ENCODE results near the gene TMEM132D. TPM values are rescaled to one million over a fixed set of nuclear protein-coding genes. Genes with fewer than 3 reads are reported as not detected.

Gene TMEM132D
- total RNA-seq, 2 donors from 2014 or later: under 0.01 to 0.26 TPM

DNA sequence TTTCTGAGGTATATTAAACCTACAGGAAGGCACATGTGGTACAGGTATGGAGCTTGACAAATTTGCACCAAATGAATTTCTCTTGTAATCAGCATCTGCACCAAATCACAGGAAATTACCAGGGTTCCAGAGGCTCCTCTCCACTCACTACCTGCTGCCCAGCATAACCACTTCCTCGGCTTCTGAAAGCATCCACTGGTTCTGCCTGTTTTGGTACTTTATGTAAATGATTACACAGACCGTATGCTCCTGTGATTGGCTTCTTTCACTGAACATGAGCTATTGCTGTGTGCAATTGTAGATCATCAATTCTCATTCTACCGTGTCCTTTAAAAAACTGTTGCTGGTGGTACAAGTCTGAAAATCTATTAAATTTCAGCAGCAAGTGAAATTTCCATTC lies 522.1 kb downstream of the TMEM132D start:
- Histone ChIP-seq H3K27ac (no peak overlapping the region), H3K36me3 (replicated peaks in 1 of 2; ENCODE audit: insufficient read depth in 1 of 2, low read depth in 2 of 2) (no peaks in the 10 kb centered on the region), H3K4me3 (no peak overlapping the region), H3K27me3 (peaks cover 0 to 5% of the 10 kb centered on the region in 2 donors), H3K4me1 (no peaks in the 10 kb centered on the region), H3K9me3 (peaks cover 0 to 6% (median 0%) of the 10 kb centered on the region in 3 donors)
- TF ChIP-seq POLR2A (IDR thresholded peaks at IDR 0.05): no peak
- TF ChIP-seq, protein P1, sequence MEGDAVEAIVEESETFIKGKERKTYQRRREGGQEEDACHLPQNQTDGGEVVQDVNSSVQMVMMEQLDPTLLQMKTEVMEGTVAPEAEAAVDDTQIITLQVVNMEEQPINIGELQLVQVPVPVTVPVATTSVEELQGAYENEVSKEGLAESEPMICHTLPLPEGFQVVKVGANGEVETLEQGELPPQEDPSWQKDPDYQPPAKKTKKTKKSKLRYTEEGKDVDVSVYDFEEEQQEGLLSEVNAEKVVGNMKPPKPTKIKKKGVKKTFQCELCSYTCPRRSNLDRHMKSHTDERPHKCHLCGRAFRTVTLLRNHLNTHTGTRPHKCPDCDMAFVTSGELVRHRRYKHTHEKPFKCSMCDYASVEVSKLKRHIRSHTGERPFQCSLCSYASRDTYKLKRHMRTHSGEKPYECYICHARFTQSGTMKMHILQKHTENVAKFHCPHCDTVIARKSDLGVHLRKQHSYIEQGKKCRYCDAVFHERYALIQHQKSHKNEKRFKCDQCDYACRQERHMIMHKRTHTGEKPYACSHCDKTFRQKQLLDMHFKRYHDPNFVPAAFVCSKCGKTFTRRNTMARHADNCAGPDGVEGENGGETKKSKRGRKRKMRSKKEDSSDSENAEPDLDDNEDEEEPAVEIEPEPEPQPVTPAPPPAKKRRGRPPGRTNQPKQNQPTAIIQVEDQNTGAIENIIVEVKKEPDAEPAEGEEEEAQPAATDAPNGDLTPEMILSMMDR (IDR thresholded peaks at IDR 0.05): no peak
- intact Hi-C loops (cut with DNase I): no loop called here
- DNase-seq (no peak), ATAC-seq (no peak)
- WGBS, 2 donors: 11 to 13% methylated on average over 3 of the region's 3 CpGs

DNA sequence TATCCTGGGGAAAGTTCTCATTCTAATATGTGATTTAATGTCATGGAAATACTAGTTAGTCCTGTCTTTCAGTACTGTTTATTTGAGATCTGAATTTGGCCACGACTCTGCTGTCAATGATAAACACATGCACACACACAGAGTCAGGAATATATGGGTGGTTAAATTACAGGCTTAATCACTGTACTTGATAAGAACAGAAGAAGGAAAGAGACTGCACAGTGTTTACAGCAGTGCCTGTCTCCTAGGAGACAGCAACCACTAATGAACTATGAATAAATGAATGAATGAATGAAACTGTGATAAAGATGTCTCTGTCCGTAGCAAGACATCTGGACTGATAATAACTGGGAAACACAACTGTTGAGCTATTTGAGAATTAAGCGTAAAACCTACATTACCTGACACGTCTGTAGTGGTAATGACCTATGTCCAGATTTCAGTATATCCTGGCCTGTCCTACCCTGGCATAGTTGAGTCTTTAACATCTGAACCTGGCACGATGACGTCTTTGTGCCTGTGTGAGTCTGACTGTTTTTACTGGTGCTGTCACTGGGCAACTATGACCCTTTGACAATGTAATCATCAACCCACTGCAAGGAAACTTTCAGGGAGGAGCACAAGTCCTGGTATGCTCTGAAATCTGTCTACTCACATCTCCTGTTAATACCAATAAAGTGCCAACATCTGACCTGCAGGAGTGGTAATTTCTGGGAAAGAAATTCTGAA lies 524.6 kb downstream of the TMEM132D start:
- Histone ChIP-seq H3K9me3 (peaks cover 0 to 6% (median 0%) of the 10 kb centered on the region in 3 donors), H3K27ac (no peak overlapping the region), H3K27me3 (peaks cover 0 to 5% of the 10 kb centered on the region in 2 donors), H3K4me1 (no peaks in the 10 kb centered on the region), H3K36me3 (replicated peaks in 1 of 2; ENCODE audit: insufficient read depth in 1 of 2, low read depth in 2 of 2) (no peaks in the 10 kb centered on the region), H3K4me3 (no peak overlapping the region)
- WGBS, 2 donors: 42 to 50% methylated on average over 6 of the region's 6 CpGs
- no peak for DNase-seq
- no peak for TF ChIP-seq POLR2A (IDR thresholded peaks at IDR 0.05)
- TF ChIP-seq, protein P1 (IDR thresholded peaks at IDR 0.05): no peak
- intact Hi-C loops (cut with DNase I): no loop called here
- ATAC-seq: no peak

DNA sequence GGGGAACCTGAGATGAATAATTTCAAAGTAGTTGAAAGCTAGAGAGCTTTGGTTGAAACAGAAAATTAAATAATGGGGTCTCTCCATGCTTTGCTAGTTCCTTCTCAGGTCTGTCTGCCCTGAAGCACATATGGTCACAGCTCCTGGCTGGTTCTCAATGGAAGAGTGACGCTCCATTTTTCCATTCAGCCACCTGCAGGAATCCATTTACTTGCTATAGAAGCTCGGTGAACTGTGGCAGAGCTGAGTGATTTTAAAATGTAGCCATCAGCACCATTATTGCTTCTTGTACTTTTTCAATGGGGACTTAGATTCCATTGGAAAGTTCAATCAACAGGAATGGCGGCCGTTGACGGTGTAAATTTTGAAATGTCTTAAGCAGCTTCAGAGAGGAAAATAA lies 525.3 kb downstream of the TMEM132D start:
- no peak overlapping the region for H3K4me3 ChIP-seq
- no peak for TF ChIP-seq POLR2A (IDR thresholded peaks at IDR 0.05)
- TF ChIP-seq, protein P1 (IDR thresholded peaks at IDR 0.05): no peak
- H3K27ac ChIP-seq: no peak overlapping the region
- H3K36me3 ChIP-seq (replicated peaks in 1 of 2; ENCODE audit: insufficient read depth in 1 of 2, low read depth in 2 of 2): no peaks in the 10 kb centered on the region
- no peak for DNase-seq
- 61 to 78% methylated on average over 5 of the region's 5 CpGs for WGBS, 2 donors
- H3K9me3 ChIP-seq: peaks cover 0 to 6% (median 0%) of the 10 kb centered on the region in 3 donors
- no peak for ATAC-seq
- H3K4me1 ChIP-seq: no peaks in the 10 kb centered on the region
- H3K27me3 ChIP-seq: no peaks in the 10 kb centered on the region
- intact Hi-C loops (cut with DNase I): no loop called here

DNA sequence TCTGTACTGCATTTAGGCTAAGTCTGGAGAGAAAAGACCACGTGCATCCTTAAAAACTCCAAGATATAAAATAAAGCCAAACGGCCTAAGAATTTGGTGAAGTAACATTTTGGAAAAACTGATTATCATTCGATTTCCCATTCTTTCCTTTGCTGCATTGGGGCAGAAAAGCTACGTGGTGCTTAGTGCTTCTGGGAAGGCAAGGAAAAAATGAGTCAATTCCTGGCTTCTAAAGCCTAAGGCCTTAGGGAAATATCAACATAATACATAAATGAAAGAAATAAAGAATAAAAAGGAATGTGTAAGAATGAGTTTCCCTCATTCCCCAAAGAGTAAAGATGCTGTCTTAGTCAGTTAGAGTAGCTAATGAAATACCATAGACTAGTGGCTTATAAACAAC lies 530.1 kb downstream of the TMEM132D start:
- Histone ChIP-seq H3K27me3 (no peaks in the 10 kb centered on the region), H3K27ac (no peak overlapping the region), H3K4me3 (no peak overlapping the region), H3K4me1 (no peaks in the 10 kb centered on the region), H3K9me3 (peaks cover 0 to 6% (median 0%) of the 10 kb centered on the region in 3 donors), H3K36me3 (replicated peaks in 1 of 2; ENCODE audit: insufficient read depth in 1 of 2, low read depth in 2 of 2) (no peaks in the 10 kb centered on the region)
- no peak for DNase-seq
- ATAC-seq: no peak
- WGBS, 2 donors: 53 to 60% methylated on average over 4 of the region's 4 CpGs
- TF ChIP-seq, protein P1 (IDR thresholded peaks at IDR 0.05): no peak
- TF ChIP-seq POLR2A (IDR thresholded peaks at IDR 0.05): no peak
- intact Hi-C loops (cut with DNase I): no loop called here

DNA sequence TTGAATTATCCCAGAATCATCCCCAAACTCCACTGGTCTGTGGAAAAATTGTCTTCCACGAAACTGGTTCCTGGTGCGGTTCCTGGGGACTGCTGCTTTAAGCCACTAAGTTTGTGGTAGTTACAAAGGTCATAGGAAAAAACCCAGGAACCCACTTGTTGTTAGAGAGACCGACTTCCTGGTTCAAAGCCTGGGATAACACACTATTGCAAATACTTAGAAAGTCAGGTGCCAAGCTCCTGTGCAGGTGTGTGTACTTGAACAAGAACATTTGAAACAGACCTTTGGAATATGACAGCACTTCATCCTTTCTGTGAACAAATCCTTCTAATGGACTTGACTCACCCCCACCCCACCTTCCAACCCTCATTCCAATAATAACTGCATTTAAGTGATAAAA lies 530.9 kb downstream of the TMEM132D start:
- TF ChIP-seq, protein P1 (IDR thresholded peaks at IDR 0.05): no peak
- no peak for TF ChIP-seq POLR2A (IDR thresholded peaks at IDR 0.05)
- H3K9me3 ChIP-seq: peaks cover 0 to 6% (median 0%) of the 10 kb centered on the region in 3 donors
- 25 to 58% methylated on average over 3 of the region's 3 CpGs for WGBS, 2 donors
- H3K27me3 ChIP-seq: no peaks in the 10 kb centered on the region
- H3K4me3 ChIP-seq: no peak overlapping the region
- intact Hi-C loops (cut with DNase I): no loop called here
- DNase-seq: no peak
- no peaks in the 10 kb centered on the region for H3K4me1 ChIP-seq
- no peak for ATAC-seq
- H3K27ac ChIP-seq: no peak overlapping the region
- H3K36me3 ChIP-seq (replicated peaks in 1 of 2; ENCODE audit: insufficient read depth in 1 of 2, low read depth in 2 of 2): no peaks in the 10 kb centered on the region

Measured in body of pancreas (tissue), 4 donors.